Lower leg skin (tissue), 4 donors: ENCODE data around the gene SULF2. TPM values are rescaled to one million over a fixed set of nuclear protein-coding genes. Genes with fewer than 3 reads are reported as not detected.

ENCODE experiments used
- DNase-seq, 2 donors: peaks; one replicate each; pipeline ENCODE4 v3.0.0-alpha.2; 2019; ENCODE audit warnings: low spot score in 2 of 2
- H3K4me3 ChIP-seq: fragments of 200-600 bp; sonication (generic); 2 replicates; pipeline ENCODE4 v1.5.1; 2017; ENCODE audit warnings: mild to moderate bottlenecking, low read depth; ENCODE audit not compliant: poor library complexity, severe bottlenecking
- POLR2A ChIP-seq, 2 donors: fragments of 450-650 bp; IDR thresholded peaks; one replicate each; pipeline ENCODE4 v1.6.1; 2016 to 2017; ENCODE audit warnings: antibody characterized with exemption in 2 of 2, mild to moderate bottlenecking in 1 of 2, moderate library complexity in 1 of 2
- WGBS, 2 donors: methylation state at CpG; one replicate each; pipeline ENCODE4 v1.1.5; 2018; 5-methylcytosine and 5-hydroxymethylcytosine counted together
- intact Hi-C: fragments of 100-400 bp; cut with DNase I; formaldehyde crosslinking; loops from one replicate; pipeline ENCODE4 v1.15.0; 2023; ENCODE audit warnings: low total_unique reads
- total RNA-seq, 4 donors: library from RNA; depleted of rRNA; stranded (reverse); fragments of >200 nt; gene quantifications; one replicate each; pipeline ENCODE4 v1.1.0, GENCODE V29; 2016
- TF ChIP-seq, protein P1 (sequence below), 3 donors: fragments of 450-650 bp; IDR thresholded peaks; one replicate each; pipeline ENCODE4 v1.5.1; 2016; ENCODE audit warnings: antibody characterized with exemption in 3 of 3, mild to moderate bottlenecking in 3 of 3, moderate library complexity in 2 of 3

Gene SULF2
- total RNA-seq, 4 donors from 2014 or later = 18.3 to 83.0 (median 28.0) TPM

DNA sequence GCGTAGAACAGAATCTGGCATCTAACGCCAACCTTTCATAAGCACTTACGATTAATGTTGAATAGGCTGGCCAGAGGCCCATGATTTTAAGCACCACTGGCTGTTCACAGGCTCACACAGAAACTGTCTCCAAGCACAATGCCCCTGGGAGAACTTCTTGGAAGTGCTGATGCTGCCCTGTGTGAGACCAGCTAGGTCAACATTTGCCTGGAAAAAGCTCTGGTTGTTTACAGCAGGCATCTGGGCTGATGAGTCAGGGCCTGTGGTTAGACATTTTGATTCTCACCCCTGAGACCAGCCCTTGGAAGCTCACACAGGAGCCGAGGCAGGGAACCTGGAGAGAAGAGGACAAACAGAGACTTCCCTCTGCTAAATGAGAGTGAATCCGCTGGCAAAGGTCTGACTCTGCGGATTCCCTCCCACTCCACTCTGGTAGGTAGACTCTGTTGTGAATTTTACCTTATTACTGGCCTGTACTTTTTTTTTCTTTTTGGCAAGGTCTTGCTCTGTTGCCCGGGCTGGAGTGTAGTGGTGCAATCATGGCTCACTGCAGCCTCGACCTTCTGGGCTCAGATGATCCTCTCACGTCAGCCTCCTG is 6.8 kb upstream of the SULF2 start:
- whole genome bisulfite sequencing, 2 donors = 33 to 36% methylated on average over 9 of the region's 9 CpGs
- intact Hi-C loops = no loop called here
- peak; percentile 87 to 90 for DNase-seq
- H3K4me3 ChIP-seq = no peak overlapping the region
- TF ChIP-seq, protein P1, sequence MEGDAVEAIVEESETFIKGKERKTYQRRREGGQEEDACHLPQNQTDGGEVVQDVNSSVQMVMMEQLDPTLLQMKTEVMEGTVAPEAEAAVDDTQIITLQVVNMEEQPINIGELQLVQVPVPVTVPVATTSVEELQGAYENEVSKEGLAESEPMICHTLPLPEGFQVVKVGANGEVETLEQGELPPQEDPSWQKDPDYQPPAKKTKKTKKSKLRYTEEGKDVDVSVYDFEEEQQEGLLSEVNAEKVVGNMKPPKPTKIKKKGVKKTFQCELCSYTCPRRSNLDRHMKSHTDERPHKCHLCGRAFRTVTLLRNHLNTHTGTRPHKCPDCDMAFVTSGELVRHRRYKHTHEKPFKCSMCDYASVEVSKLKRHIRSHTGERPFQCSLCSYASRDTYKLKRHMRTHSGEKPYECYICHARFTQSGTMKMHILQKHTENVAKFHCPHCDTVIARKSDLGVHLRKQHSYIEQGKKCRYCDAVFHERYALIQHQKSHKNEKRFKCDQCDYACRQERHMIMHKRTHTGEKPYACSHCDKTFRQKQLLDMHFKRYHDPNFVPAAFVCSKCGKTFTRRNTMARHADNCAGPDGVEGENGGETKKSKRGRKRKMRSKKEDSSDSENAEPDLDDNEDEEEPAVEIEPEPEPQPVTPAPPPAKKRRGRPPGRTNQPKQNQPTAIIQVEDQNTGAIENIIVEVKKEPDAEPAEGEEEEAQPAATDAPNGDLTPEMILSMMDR (IDR thresholded peaks at IDR 0.05) = no peak
- TF ChIP-seq POLR2A (IDR thresholded peaks at IDR 0.05) = no peak

GRCh38 chr20:47791084-47791599 is 5.9 kb upstream of the SULF2 start:
- no peak for DNase-seq
- intact Hi-C loops = no loop called here
- no peak overlapping the region for H3K4me3 ChIP-seq
- TF ChIP-seq POLR2A (IDR thresholded peaks at IDR 0.05) = no peak
- TF ChIP-seq, protein P1 (IDR thresholded peaks at IDR 0.05) = no peak
- WGBS, 2 donors = 85 to 86% methylated on average over 2 of the region's 2 CpGs

DNA sequence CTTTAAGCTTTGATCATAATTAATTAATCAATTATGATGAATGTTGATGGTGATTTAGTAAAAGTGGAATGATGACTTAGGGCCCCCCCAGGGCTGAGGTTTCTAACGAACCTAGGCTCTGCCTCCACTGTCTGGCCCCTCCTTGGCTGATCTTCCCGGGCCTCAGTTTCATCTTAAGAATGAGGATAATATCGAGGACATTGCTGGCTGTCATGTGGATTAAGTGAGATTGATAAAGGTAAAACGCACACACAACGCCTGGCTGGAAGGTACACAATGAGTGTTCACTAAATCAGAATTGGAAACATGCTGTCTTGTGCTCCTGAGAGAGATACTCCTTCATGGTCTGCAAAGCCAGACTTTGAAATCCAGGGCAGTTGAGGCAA is 5.3 kb upstream of the SULF2 start:
- H3K4me3 ChIP-seq = no peak overlapping the region
- WGBS, 2 donors = 81 to 83% methylated on average over 5 of the region's 5 CpGs
- no peak for DNase-seq
- intact Hi-C loops = no loop called here
- TF ChIP-seq, protein P1 (IDR thresholded peaks at IDR 0.05) = no peak
- TF ChIP-seq POLR2A (IDR thresholded peaks at IDR 0.05) = no peak

- intact Hi-C loops = no loop called here
- no peak for DNase-seq
- no peak overlapping the region for H3K4me3 ChIP-seq
- 74 to 76% methylated on average over 10 of the region's 10 CpGs for WGBS, 2 donors
- TF ChIP-seq, protein P1 (IDR thresholded peaks at IDR 0.05) = no peak
- TF ChIP-seq POLR2A (IDR thresholded peaks at IDR 0.05) = no peak
Observed at GRCh38 chr20:47789764-47790579, 4.7 kb upstream of the SULF2 start.

GRCh38 chr20:47789081-47789763 is 3.9 kb upstream of the SULF2 start:
- intact Hi-C loops = no loop called here
- TF ChIP-seq, protein P1 (IDR thresholded peaks at IDR 0.05) = no peak
- no peak for TF ChIP-seq POLR2A (IDR thresholded peaks at IDR 0.05)
- no peak for DNase-seq

More at GRCh38 chr20:47789081-47789763, 3.9 kb upstream of the SULF2 start:
- H3K4me3 ChIP-seq = no peak overlapping the region
- 68 to 71% methylated on average over 12 of the region's 12 CpGs for WGBS, 2 donors
